ENCODE measurements around the gene TTC9B.
A peak's percentile ranks its signal among the peaks of the same experiment; 100 is the strongest.

Gene TTC9B

DNA sequence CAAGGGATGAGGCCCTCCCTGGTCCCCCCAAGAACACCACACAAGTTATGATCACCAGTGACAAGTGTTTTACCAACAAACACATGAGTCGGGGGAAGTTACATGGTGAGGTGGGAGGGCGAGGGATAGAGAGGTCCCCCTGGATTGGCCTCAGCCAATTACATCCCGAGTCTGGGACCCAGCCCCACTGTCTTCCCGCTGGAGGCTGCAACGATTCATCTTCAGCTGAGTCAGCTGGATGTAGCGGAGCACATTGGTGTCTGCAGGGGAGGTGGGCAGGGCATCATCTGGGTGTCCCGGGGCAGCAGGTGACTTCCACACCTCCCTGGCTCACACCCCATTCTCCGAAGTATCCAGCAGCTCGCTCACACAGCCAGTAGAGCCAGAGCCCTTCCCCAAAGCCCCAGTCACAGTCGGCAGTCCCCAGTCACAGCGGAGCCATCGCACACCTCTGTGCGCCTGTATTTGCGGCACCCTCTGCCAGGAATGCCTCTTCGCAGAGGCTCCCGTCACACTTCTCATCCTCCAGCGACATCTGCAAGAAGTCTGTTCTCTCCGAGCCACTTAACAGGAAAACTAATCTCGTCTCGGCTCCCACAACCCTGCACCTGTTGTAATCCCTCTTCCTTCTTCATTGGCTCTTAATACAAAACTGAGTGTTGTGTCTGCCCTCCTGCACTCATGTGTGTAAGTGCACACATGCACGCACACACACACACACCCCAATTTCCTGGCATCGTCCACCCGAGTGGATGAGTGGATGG is 2.0 kb downstream of the TTC9B start:
- no peak for DNase-seq (ENCODE audit: low read depth in 2 of 2, low spot score in 1 of 2)

- no peak for DNase-seq (ENCODE audit: low read depth in 2 of 2, low spot score in 1 of 2)
Observed at GRCh38 chr19:40214936-40215335, 3.2 kb downstream of the TTC9B start.

DNA sequence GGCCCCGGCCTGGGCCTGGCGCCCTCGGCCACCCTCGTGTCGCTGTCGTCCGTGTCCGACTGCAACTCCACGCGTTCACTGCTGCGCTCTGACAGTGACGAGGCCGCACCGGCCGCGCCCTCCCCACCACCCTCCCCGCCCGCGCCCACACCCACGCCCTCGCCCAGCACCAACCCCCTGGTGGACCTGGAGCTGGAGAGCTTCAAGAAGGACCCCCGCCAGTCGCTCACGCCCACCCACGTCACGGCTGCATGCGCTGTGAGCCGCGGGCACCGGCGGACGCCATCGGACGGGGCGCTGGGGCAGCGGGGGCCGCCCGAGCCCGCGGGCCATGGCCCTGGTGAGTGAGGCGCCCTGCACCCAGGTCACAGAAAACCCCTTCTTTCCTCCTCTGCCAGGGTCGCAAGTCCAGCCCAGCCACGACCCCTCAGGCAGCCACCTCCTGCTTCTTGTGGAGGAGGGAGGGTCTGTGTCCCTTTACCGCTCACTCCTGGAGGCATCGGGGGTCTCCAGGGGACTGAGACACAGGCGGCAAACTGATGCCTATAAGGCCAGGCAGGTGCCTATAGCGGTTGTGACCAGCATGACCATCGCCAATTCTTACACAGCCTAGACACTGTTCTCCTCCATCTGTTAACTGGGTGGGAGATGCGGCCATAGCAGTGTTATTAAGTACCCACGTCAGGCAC is 4.2 kb downstream of the TTC9B start:
- DNase-seq (ENCODE audit: low read depth in 2 of 2, low spot score in 1 of 2): no peak

DNA sequence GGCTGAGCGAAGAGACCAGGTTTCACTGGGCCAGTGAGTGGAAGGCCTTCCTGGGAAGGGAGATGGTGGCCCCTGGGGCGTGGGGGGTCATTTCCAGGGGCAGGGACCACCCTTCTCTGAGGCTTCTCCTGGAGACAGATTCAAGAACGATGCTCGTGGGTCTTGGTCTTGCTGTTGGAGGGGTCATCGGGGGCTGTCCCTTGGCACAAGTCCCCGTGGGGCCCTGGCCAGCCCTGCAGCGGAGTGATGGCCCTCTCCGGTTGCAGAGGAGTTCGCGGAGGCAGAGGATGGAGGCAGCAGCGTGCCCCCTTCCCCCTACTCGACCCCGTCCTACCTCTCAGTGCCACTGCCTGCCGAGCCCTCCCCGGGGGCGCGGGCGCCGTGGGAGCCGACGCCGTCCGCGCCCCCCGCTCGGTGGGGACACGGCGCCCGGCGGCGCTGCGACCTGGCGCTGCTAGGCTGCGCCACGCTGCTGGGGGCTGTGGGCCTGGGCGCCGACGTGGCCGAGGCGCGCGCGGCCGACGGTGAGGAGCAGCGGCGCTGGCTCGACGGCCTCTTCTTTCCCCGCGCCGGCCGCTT is 4.8 kb downstream of the TTC9B start:
- no peak for DNase-seq (ENCODE audit: low read depth in 2 of 2, low spot score in 1 of 2)

- no peak for DNase-seq (ENCODE audit: low read depth in 2 of 2, low spot score in 1 of 2)
Observed at GRCh38 chr19:40210889-40211288, 7.3 kb downstream of the TTC9B start.

DNA sequence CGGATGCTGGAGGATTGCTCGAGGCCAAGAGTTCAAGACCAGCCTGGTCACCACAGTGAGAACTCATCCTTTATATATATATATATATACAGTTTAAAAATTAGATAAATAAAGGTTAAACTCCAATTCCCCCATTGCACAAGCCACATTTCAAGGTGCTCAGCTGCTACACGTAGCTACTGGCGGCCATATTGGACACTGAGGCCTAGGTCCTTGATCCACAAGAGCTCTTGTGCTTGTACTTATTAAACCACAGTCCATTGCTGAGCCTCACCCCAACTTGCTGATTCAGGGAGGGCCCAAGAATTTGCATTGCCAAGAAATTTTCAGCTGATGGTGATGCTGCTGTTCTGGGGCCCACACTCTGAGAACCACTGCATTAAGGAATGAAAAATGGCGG is 9.6 kb downstream of the TTC9B start:
- no peak for DNase-seq (ENCODE audit: low read depth in 2 of 2, low spot score in 1 of 2)

DNA sequence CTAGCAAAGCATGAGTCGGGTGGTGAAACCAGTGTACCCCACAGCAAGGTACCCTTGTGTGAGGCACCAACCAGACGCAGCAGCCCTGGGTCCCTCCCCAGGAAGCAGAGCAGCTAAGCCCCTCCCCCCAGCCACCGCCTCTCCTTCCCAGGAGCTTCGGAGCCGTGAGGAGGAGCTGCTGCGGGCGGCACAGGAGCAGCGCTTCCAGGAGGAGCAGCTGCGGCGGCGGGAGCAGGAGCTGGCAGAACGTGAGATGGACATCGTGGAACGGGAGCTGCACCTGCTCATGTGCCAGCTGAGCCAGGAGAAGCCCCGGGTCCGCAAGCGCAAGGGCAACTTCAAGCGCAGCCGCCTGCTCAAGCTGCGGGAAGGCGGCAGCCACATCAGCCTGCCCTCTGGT is 12.4 kb downstream of the TTC9B start:
- DNase-seq (ENCODE audit: low read depth in 2 of 2, low spot score in 1 of 2): no peak

DNA sequence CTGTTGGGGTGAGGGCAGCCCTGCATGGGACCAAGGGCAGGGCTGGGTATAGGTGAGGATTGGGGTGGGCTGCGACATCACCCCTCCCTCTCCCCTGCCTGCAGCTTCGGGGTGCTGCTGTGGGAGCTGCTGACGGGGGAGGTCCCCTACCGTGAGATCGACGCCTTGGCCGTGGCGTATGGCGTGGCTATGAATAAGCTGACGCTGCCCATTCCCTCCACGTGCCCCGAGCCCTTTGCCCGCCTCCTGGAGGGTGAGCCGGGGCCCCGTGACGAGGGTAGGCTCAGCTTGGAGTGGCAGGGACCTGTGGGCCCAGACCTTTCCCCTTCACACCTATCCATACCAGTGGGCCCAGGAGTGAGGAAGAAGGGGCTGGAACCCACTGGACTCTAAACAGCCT is 13.8 kb downstream of the TTC9B start:
- no peak for DNase-seq (ENCODE audit: low read depth in 2 of 2, low spot score in 1 of 2)

- no peak for DNase-seq (ENCODE audit: low read depth in 2 of 2, low spot score in 1 of 2)
Observed at GRCh38 chr19:40200341-40201099, 17.7 kb downstream of the TTC9B start.

- DNase-seq (ENCODE audit: low read depth in 2 of 2, low spot score in 1 of 2): no peak
Observed at GRCh38 chr19:40198272-40198990, 19.8 kb downstream of the TTC9B start.

DNA sequence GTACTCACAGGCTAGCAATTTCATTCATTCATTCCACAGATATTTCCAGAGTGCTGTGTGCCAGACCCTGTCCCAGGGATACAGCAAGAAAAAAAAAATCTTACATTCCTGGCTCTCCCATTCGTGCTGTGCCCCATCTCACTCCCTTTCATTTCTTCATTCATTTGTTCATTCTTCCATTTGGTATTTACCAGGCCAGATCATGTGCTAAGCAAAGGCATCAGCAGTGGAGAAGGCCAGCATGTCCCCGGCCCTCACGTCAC is 24.7 kb downstream of the TTC9B start:
- DNase-seq (ENCODE audit: low read depth in 2 of 2, low spot score in 1 of 2): no peak

DNA sequence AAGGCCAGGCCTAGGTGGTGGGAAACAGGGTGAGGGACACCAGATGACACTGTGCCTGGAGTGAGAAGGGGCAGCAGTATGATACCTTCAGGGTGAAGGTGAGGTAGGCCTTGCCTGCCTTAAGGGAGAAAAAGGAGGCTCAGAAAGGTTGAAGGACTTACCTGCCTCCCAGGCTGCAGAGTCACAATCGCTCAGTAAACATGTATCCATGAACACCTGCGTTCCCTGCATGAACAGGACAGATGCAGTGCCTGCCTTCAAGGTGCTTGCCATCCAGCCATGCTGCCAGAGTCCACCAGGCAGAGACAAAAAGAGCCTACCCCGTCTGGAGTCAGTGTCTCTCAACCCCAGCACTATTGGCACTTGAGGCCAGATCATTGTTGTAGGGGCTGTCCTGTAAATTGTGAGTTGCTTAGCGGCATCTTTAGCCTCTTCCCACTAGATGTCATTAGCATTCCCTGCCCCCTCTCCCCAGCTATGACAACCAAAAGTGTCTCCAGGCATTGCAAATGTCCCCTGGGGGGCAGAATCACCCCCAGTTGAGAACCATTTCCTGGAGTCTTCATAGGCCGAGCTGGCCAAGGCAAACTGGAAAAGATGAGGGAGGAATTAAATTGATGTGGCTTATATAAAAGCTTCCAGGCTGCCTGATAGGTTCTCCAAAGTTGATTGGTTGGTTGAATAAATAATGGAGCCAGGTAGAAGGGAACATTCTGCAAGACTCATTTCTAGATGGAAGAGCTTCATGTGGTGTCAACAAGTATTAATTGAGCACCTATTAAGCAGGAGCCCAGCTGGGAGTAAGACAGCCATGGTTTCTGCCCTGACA is 25.2 kb downstream of the TTC9B start:
- DNase-seq (ENCODE audit: low read depth in 2 of 2, low spot score in 1 of 2): no peak

DNA sequence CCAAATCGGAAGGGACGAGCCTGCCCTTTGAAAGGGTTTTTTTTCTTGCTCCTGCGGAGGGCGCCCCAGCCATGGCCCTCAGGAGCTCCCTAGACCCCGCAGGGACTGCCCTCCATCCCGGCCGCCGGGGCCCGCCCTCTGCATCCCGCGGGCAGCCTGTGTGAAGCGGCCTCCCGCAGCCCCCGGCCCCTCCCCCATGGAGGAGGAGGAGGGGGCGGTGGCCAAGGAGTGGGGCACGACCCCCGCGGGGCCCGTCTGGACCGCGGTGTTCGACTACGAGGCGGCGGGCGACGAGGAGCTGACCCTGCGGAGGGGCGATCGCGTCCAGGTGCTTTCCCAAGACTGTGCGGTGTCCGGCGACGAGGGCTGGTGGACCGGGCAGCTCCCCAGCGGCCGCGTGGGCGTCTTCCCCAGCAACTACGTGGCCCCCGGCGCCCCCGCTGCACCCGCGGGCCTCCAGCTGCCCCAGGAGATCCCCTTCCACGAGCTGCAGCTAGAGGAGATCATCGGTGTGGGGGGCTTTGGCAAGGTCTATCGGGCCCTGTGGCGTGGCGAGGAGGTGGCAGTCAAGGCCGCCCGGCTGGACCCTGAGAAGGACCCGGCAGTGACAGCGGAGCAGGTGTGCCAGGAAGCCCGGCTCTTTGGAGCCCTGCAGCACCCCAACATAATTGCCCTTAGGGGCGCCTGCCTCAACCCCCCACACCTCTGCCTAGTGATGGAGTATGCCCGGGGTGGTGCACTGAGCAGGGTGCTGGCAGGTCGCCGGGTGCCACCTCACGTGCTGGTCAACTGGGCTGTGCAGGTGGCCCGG is 26.1 kb downstream of the TTC9B start:
- no peak for DNase-seq (ENCODE audit: low read depth in 2 of 2, low spot score in 1 of 2)

DNA sequence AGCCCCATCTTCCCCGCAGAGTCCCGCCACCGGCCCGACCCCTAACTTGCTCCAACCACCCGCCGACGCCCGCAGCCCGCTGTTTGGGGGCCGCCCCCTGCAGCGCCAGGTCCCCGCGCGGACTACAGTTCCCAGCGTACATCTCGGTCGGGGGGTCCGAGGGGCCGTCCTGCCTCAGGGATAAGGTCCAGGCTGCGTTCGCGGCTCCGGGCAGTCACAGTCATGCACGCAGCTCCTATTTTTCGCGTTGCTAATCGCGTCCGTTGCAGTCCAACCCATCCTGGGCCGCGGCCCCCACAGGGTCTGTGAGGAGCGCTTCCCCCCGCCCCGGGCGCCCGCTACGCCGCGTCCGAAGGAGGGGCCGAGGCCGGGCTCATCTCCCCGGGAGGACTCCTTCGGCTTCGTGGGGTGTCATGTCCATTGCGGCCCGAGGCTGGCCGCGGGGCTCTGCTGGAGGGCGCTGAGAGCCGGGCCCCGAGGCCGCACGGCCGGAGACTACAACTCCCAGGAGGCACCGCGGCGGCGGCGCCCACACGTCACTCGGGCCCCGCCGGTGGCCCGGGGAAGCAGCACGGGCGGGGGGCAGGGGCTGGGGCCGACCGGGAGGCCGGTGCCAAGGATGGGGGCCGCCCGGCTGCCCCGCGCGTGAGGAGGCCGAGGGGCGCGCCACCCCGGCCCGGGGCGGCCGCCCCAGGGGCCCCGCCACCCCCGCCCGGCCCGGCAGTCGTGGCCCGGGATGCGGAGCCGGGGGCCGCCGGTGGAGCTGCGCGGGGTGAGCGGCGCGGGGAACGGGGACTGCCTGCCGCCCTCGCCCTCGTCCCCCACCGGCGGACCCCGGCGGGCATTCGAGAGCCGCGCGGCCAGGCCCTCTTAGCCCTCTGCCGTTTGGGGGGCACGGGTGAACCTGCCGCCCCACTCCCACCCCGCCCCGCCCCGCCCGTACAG is 27.0 kb downstream of the TTC9B start, which contains the start of gene MAP3K10:
Gene MAP3K10, plus strand, starts transcription at position 536 of the 945 bp plus-strand sequence. CDS start 606 bp downstream, outside the sequence.
- peak; percentile 33 to 42 for DNase-seq (ENCODE audit: low read depth in 2 of 2, low spot score in 1 of 2)

DNA sequence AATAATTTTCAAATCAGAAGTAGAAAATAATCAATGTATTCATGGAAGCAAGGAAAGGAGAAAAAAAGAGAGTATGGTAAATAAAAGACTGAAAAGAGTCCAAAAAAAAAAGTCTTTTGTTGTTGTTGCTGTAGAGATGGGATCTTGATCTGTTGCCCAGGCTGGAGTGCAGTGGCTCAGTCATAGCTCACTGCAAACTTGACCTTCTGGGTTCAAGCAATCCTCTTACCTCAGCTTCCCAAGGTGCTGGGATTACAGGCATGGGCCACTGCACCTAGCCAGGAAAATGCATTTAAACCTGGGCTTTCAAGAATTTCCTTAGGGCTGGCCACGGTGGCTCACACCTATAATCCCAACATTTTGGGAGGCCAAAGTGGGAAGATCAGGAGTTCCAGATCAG is 33.9 kb downstream of the TTC9B start:
- no peak for DNase-seq (ENCODE audit: low read depth in 2 of 2, low spot score in 1 of 2)

DNA sequence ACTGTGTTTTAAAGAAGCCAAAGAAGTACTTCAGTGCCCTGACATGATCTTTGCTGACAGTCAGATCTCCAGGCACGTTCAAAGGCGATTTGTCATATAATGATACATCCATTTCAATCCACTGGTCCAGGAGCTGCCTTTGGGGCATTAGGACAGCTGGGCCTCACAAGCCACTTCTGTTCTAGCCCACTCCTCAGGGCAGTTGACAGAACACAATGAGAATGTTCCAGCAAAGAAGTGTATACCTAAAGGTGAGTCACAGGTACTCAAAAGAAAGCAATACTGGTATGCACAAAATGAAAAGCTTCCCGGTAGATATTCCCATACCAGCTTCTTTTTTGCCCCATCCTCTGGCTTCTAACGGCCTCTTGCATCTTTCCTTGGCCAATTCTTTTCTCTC is 39.4 kb downstream of the TTC9B start:
- DNase-seq (ENCODE audit: low read depth in 2 of 2, low spot score in 1 of 2): no peak

GRCh38 chr19:40177286-40178070 is 40.7 kb downstream of the TTC9B start:
- no peak for DNase-seq (ENCODE audit: low read depth in 2 of 2, low spot score in 1 of 2)

GRCh38 chr19:40175820-40176219 is 42.4 kb downstream of the TTC9B start:
- DNase-seq (ENCODE audit: low read depth in 2 of 2, low spot score in 1 of 2): no peak
